Left ventricle myocardium inferior (tissue), 1 donor: ENCODE data around the gene RGS7. TPM values are rescaled to one million over a fixed set of nuclear protein-coding genes. Genes with fewer than 3 reads are reported as not detected.

Source experiments
- DNase-seq: peaks from one replicate; pipeline ENCODE4 v3.0.0-alpha.2; 2020
- H3K27ac ChIP-seq: fragments of 200-600 bp; replicated peaks from 2 replicates; pipeline ENCODE4 v1.8.0; 2021
- H3K27me3 ChIP-seq: fragments of 200-600 bp; 2 replicates; pipeline ENCODE4 v1.8.0; 2021; ENCODE audit warnings: low read depth
- H3K36me3 ChIP-seq: fragments of 200-600 bp; 2 replicates; pipeline ENCODE4 v1.8.0; 2021
- H3K4me1 ChIP-seq: fragments of 200-600 bp; 2 replicates; pipeline ENCODE4 v1.8.0; 2021
- H3K4me3 ChIP-seq: fragments of 200-600 bp; 2 replicates; pipeline ENCODE4 v1.8.0; 2021; ENCODE audit warnings: mild to moderate bottlenecking, moderate library complexity
- H3K9me3 ChIP-seq: fragments of 200-600 bp; replicated peaks from 2 replicates; pipeline ENCODE4 v1.8.0; 2021
- CTCF ChIP-seq: fragments of 200-600 bp; IDR thresholded peaks from 2 replicates; pipeline ENCODE4 v1.8.0; 2021; ENCODE audit warnings: antibody characterized with exemption, mild to moderate bottlenecking, borderline replicate concordance
- intact Hi-C: fragments of 100-400 bp; cut with micrococcal nuclease; formaldehyde crosslinking; loops from one replicate; pipeline ENCODE4 v1.11.0; 2022
- total RNA-seq: library from RNA; stranded (reverse); fragmentation: NEBNext Ultra II Directional; extraction: Animal tissue kit (Norgen Biotek cat#: 25700); gene quantifications from one replicate; pipeline ENCODE4 v1.2.1, GENCODE V29; 2021
- donor health status: DM: no; HTN: yes; CAD: no; lungs with severe emphysema.

The RGS7 gene
- total RNA-seq, 1 donor from 2014 or later: not detected

- Histone ChIP-seq H3K27ac (no peak overlapping the region), H3K27me3 (no peaks in the 10 kb centered on the region), H3K9me3 (no peaks in the 10 kb centered on the region), H3K4me3 (no peak overlapping the region), H3K36me3 (no peaks in the 10 kb centered on the region), H3K4me1 (no peaks in the 10 kb centered on the region)
- intact Hi-C loops: no loop called here
- no peak for DNase-seq
- TF ChIP-seq CTCF: no peak
These were observed 275.5 kb downstream of the RGS7 start for GRCh38 chr1:241081473-241081872.

GRCh38 chr1:241079459-241079858, 277.5 kb downstream of the RGS7 start:
- intact Hi-C loops: no loop called here
- DNase-seq: no peak
- no peak for TF ChIP-seq CTCF
- no peaks in the 10 kb centered on the region for H3K27me3 ChIP-seq
- no peak overlapping the region for H3K27ac ChIP-seq
- no peaks in the 10 kb centered on the region for H3K9me3 ChIP-seq
- no peaks in the 10 kb centered on the region for H3K36me3 ChIP-seq
- H3K4me1 ChIP-seq: no peaks in the 10 kb centered on the region
- no peak overlapping the region for H3K4me3 ChIP-seq

GRCh38 chr1:241079047-241079446, 278.0 kb downstream of the RGS7 start:
- Histone ChIP-seq H3K4me1 (no peaks in the 10 kb centered on the region), H3K27ac (no peak overlapping the region), H3K9me3 (no peaks in the 10 kb centered on the region), H3K4me3 (no peak overlapping the region), H3K36me3 (no peaks in the 10 kb centered on the region), H3K27me3 (no peaks in the 10 kb centered on the region)
- intact Hi-C loops: no loop called here
- no peak for TF ChIP-seq CTCF
- no peak for DNase-seq

- intact Hi-C loops: no loop called here
- DNase-seq: no peak
- no peak overlapping the region for H3K4me3 ChIP-seq
- H3K4me1 ChIP-seq: no peaks in the 10 kb centered on the region
- H3K27me3 ChIP-seq: no peaks in the 10 kb centered on the region
- no peak for TF ChIP-seq CTCF
- H3K9me3 ChIP-seq: no peaks in the 10 kb centered on the region
- no peaks in the 10 kb centered on the region for H3K36me3 ChIP-seq
- no peak overlapping the region for H3K27ac ChIP-seq
These were observed 279.4 kb downstream of the RGS7 start for GRCh38 chr1:241077386-241078147.

- intact Hi-C loops: no loop called here
- Histone ChIP-seq H3K9me3 (no peaks in the 10 kb centered on the region), H3K27me3 (no peaks in the 10 kb centered on the region), H3K4me1 (no peaks in the 10 kb centered on the region), H3K4me3 (no peak overlapping the region), H3K27ac (no peak overlapping the region), H3K36me3 (no peaks in the 10 kb centered on the region)
- TF ChIP-seq CTCF: no peak
- no peak for DNase-seq
These were observed 282.5 kb downstream of the RGS7 start for GRCh38 chr1:241074507-241074906.
